Activated CD8-positive, alpha-beta T cell treated with anti-CD3 and anti-CD28 coated beads for 36 hours (primary cell): ENCODE data around the gene TGFBR2. TPM values are rescaled to one million over a fixed set of nuclear protein-coding genes. Genes with fewer than 3 reads are reported as not detected.
A peak's percentile ranks its signal among the peaks of the same experiment; 100 is the strongest.

ENCODE experiments used
- ATAC-seq: fragments of 200-7000 bp; cut with Tn5 transposase; one replicate; pipeline ENCODE4 v1.10.0; 2021; ENCODE audit warnings: mild to moderate bottlenecking, moderate library complexity
- CTCF ChIA-PET: fragments of 350-600 bp; sonication (Branson Sonifier 250); formaldehyde crosslinking; loops from one replicate; lab custom pipeline; 2021; ENCODE audit warnings: antibody characterized with exemption; lab: Charles Lee
- POLR2A ChIA-PET: fragments of 350-600 bp; sonication (Branson Sonifier 250); formaldehyde crosslinking; loops from one replicate; lab custom pipeline; 2021; ENCODE audit warnings: antibody characterized with exemption; lab: Charles Lee
- DNase-seq: peaks from one replicate; pipeline ENCODE4 v3.0.0-alpha.2; 2020
- H3K27ac Mint-ChIP-seq: one replicate; pipeline ENCODE4 v1.8.0; 2021; ENCODE audit warnings: mild to moderate bottlenecking, mixed read lengths
- H3K27me3 Mint-ChIP-seq: one replicate; pipeline ENCODE4 v1.8.0; 2021; ENCODE audit warnings: mixed read lengths
- H3K36me3 Mint-ChIP-seq: one replicate; pipeline ENCODE4 v1.8.0; 2021; ENCODE audit warnings: low read depth, mixed read lengths
- H3K4me1 Mint-ChIP-seq: one replicate; pipeline ENCODE4 v1.8.0; 2021; ENCODE audit warnings: low read depth, mixed read lengths
- H3K4me3 Mint-ChIP-seq: one replicate; pipeline ENCODE4 v1.8.0; 2021; ENCODE audit warnings: mild to moderate bottlenecking, moderate library complexity, mixed read lengths
- H3K9me3 Mint-ChIP-seq: one replicate; pipeline ENCODE4 v1.8.0; 2021; ENCODE audit warnings: mixed read lengths
- intact Hi-C: fragments of 100-400 bp; cut with micrococcal nuclease; formaldehyde crosslinking; loops from one replicate; pipeline ENCODE4 v1.10.0; 2022
- total RNA-seq, 2 experiments: library from RNA; stranded (reverse); gene quantifications; one replicate each; pipeline ENCODE4 v1.2.3, GENCODE V29; 2021
- TF ChIP-seq, protein P1 (sequence below): fragments of 200-600 bp; IDR thresholded peaks from one replicate; pipeline ENCODE4 v1.8.0; 2022; ENCODE audit warnings: antibody characterized with exemption, mild to moderate bottlenecking

Gene TGFBR2
- total RNA-seq, 2 experiments from 2014 or later, result 49.1 to 50.0 TPM

DNA sequence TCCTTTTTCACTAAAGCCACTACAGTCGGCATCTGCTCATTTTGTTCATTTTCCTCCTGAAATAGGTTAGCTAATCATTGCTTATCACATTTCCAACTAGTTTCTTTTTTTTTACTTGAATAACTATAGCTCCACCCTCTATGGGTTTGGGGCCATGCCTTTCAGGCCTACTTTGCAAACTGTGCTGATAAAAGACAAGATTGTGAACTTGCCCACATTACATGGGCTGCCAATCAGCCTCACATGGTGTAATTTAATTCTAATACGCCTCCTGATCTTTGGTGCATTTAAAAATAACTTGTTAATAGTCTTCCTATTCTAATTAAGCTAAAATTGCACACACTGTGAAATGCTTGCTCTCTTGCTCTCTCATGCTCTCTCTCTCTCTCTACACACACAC lies 90.5 kb downstream of the TGFBR2 start:
- Mint-ChIP-seq H3K27ac (peak overlapping the region; percentile 53), H3K4me1 (peaks cover 47% of the 10 kb centered on the region), H3K4me3 (no peak overlapping the region), H3K9me3 (no peaks in the 10 kb centered on the region), H3K27me3 (no peaks in the 10 kb centered on the region), H3K36me3 (peaks cover 68% of the 10 kb centered on the region)
- ChIA-PET CTCF (interaction anchor here (0.7 to 5.8 kb wide), 4 partner anchors 10 to 377 kb away, joined by 3 to 40 read pairs (median 4); no protein-coding TSS in a partner anchor), POLR2A (interaction anchor here (0.6 to 1.7 kb wide), 4 partner anchors 16 to 39 kb away, joined by 3 to 4 read pairs (median 3); no protein-coding TSS in a partner anchor)
- no peak for ATAC-seq
- TF ChIP-seq, protein P1, sequence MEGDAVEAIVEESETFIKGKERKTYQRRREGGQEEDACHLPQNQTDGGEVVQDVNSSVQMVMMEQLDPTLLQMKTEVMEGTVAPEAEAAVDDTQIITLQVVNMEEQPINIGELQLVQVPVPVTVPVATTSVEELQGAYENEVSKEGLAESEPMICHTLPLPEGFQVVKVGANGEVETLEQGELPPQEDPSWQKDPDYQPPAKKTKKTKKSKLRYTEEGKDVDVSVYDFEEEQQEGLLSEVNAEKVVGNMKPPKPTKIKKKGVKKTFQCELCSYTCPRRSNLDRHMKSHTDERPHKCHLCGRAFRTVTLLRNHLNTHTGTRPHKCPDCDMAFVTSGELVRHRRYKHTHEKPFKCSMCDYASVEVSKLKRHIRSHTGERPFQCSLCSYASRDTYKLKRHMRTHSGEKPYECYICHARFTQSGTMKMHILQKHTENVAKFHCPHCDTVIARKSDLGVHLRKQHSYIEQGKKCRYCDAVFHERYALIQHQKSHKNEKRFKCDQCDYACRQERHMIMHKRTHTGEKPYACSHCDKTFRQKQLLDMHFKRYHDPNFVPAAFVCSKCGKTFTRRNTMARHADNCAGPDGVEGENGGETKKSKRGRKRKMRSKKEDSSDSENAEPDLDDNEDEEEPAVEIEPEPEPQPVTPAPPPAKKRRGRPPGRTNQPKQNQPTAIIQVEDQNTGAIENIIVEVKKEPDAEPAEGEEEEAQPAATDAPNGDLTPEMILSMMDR, result no peak
- intact Hi-C loops, result no loop called here
- DNase-seq, result no peak

- ChIA-PET CTCF (no interaction called here), POLR2A (interaction anchor here (0.6 kb wide), 1 partner anchor 202 kb away, joined by 3 read pairs; no protein-coding TSS in a partner anchor)
- DNase-seq (no peak), ATAC-seq (no peak)
- TF ChIP-seq, protein P1, result no peak
- intact Hi-C loops, result no loop called here
- Mint-ChIP-seq H3K4me1 (peaks cover 36% of the 10 kb centered on the region), H3K9me3 (no peaks in the 10 kb centered on the region), H3K27me3 (no peaks in the 10 kb centered on the region), H3K36me3 (peaks cover 61% of the 10 kb centered on the region), H3K4me3 (no peak overlapping the region), H3K27ac (no peak overlapping the region)
Observed at GRCh38 chr3:30698549-30698948, 92.1 kb downstream of the TGFBR2 start.

- Mint-ChIP-seq H3K27ac (no peak overlapping the region), H3K36me3 (peaks cover 57% of the 10 kb centered on the region), H3K9me3 (no peaks in the 10 kb centered on the region), H3K4me3 (no peak overlapping the region), H3K27me3 (no peaks in the 10 kb centered on the region), H3K4me1 (peaks cover 33% of the 10 kb centered on the region)
- ChIA-PET CTCF (no interaction called here), POLR2A (no interaction called here)
- no peak for DNase-seq
- TF ChIP-seq, protein P1, result no peak
- intact Hi-C loops, result no loop called here
- ATAC-seq, result no peak
Observed at GRCh38 chr3:30699927-30700326, 93.5 kb downstream of the TGFBR2 start.

DNA sequence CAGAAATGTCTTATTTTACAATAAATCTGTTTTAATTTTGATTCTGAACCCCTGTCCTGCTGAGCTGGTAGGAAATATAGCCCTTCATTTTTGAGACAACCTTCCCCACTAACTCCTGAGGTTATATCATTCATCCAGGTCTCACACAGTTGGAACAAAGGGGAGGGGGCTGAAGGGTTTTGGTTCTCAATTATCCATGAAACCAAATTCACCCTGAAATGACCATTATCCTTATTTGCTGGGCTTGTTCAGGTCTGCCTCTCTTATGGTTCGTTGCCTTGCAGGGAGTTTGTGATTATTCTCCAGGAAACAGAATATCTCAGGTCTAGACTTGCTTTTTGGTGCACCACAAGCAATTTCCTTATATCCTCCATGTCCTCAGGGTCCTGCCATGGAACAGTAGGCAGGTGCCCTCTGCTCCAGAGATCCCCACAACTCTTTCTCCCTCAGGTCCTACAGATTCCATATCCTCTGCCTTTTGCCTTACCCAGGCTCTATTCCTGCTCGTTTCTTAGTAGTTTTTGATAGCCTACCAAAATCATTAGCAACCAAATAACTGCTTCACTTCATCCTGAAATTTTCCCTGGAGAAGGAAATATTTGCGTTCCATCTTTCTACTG lies 94.4 kb downstream of the TGFBR2 start:
- no peak overlapping the region for H3K4me3 Mint-ChIP-seq
- no peak overlapping the region for H3K27ac Mint-ChIP-seq
- ChIA-PET CTCF (interaction anchor here (1.1 kb wide), 1 partner anchor 51 kb away, joined by 3 read pairs; no protein-coding TSS in a partner anchor), POLR2A (no interaction called here)
- intact Hi-C loops, result no loop called here
- H3K9me3 Mint-ChIP-seq, result no peaks in the 10 kb centered on the region
- ATAC-seq (no peak), DNase-seq (no peak)
- H3K36me3 Mint-ChIP-seq, result peaks cover 49% of the 10 kb centered on the region
- peaks cover 26% of the 10 kb centered on the region for H3K4me1 Mint-ChIP-seq
- TF ChIP-seq, protein P1, result no peak
- no peaks in the 10 kb centered on the region for H3K27me3 Mint-ChIP-seq
